Smooth muscle cell of the brain vasculature (primary cell): ENCODE measurements around the gene SYNGAP1.

ENCODE experiments used
- DNase-seq: peaks from one replicate; pipeline ENCODE4 v3.0.0-alpha.2; 2012; ENCODE audit warnings: low read depth, low spot score

SYNGAP1 gene

GRCh38 chr6:33421344-33421643 is 1.4 kb downstream of the SYNGAP1 start:
- DNase-seq = no peak

- DNase-seq = no peak
Observed at GRCh38 chr6:33423777-33424176, 3.9 kb downstream of the SYNGAP1 start.

- DNase-seq = no peak
Observed at GRCh38 chr6:33424855-33425667, 5.2 kb downstream of the SYNGAP1 start.

DNA sequence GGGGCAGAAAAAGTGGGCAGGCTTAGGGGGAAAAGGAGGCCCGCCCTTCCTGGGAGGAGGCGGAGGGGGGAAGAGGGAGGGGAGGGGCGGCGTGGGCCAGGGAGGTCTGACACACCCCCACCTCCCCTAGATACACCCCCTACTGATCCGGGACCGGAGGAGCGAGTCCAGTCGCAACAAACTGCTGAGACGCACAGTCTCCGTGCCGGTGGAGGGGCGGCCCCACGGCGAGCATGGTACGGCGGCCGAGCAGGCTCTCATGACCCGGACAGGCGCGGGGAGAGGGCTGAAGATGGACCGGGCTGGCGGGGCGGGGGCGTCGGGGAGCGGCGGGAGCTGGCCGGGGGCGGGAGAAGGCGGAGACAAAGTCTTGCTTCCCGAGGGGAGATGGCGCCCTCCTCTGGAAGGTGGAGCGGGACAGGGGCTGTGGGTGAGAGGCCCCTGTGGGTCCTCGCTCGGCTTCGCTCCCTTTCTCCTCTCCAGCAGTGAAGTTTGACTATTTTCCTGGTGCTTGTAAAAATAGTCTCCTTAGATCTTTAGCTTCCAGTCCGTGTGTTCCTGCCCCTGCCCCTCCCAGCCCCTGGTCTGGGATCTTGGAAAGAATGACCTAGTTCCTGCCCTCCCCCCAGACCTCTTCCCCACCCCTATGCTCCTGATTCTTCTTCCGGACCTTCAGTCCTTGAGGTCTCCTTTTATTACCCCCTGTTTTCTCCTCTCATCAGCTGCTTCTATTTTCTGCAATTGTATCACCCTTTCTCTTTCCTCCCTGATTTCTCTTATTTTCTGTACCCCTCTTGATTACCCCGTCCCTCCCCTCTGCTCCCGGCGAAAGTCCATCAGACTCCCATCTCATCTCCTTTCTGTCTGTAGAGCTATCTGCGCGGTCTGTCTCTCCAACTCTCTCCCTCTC is 6.1 kb downstream of the SYNGAP1 start:
- peak; percentile 51 for DNase-seq

DNA sequence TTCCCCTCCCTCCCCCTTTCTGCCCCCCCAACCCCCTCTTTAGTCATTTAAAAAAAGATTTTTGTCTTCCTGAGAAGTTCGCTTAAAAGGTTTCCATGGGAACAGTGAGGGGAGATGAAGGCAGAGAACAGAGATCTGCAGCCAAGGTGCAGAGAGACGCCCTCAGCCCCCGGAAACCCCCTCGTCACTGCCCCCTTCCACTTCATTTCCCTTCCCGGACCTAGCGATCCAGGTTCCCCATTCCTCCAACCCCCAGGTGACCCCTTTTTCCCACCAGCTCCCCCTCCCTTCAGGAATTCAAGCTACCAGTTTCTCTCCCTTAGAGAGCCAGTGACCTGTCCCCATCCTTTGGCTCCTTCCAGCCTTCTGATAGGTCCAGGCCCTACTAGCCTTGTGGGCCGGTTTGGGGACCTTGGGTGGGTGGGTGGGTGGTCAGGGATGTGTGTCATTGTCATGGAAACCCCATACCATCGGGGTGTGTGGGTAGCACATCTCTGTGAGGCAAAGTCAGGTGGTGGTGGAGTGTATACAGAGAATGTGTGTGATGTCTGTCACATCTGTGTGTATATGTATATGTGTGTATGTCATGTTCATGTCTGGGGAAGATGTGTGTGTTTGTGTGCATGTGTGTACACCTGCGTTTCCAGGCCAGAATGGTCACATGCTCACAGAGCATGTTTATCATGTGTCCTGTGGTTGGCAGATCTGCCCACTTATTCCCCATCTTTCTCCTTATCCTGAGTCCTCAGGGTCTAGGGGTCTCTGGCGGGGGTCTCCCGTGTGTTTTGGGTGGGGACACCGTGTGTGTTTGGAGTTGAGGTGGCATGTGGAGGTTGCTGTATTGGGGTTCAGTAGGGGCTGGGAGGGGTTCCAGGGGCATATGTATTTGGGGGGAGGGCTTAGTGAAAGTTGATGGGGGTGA is 7.0 kb downstream of the SYNGAP1 start:
- DNase-seq = no peak

- no peak for DNase-seq
Observed at GRCh38 chr6:33427585-33428223, 7.8 kb downstream of the SYNGAP1 start.

GRCh38 chr6:33428224-33428965 is 8.5 kb downstream of the SYNGAP1 start:
- no peak for DNase-seq

DNA sequence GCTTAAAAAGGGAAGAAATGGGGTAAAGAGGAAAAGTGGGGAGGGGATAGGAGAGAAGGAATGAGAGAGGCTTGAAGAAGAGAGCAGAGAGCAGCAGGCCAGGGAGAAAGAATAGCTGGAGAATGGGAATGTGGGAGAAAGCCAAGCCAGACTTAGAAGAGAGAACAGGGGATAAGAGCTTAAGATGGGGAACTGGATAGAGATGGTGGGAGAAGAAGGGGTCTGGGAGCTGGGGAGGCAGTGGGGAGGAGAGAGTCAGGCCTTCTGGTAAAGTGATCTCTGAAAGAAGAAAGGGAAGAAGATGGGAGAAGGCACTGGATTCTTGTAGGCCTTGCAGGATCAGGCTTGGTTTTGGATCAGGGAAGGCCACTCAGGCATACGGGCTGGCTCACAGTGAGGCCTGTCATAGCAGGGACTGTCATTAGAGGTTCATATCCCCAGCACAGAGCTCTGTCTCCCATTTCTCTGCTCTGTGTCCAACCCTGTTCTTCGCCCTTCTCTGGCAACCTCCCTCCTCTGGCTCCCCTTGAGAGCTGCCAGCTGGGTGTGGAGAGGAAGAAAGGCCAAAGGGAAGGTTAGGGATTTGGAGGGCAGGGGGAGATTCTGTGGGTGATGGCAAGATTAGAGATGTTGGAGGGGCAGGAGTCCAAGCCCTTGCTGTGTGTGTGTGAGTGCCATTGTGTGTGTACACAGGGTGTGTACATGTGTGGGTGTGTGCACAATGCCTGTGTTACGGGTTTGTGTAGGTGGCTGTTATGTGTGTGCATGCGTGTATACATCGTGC is 9.3 kb downstream of the SYNGAP1 start:
- no peak for DNase-seq

- no peak for DNase-seq
Observed at GRCh38 chr6:33429750-33430052, 9.8 kb downstream of the SYNGAP1 start.

DNA sequence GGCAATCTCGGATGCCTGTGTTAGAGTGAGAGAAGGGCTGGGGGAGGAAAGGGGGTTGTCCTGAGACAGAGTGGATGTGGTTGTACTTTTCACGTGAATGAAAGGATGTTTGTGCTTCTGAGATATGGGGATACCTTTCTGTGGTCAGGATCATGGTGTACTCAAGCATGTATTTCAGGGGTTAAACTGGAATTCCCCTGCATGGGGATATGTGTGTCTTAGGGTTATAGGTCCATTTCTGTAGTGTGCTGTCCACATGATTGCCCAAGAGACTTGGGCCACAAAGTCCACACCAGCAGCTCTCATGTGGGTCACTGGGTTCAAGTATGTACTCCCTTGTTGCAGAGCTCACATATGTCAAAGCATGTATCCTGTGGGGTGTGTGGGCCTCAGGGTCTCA is 10.5 kb downstream of the SYNGAP1 start:
- DNase-seq = no peak

- DNase-seq = no peak
Observed at GRCh38 chr6:33430991-33431879, 11.4 kb downstream of the SYNGAP1 start.

DNA sequence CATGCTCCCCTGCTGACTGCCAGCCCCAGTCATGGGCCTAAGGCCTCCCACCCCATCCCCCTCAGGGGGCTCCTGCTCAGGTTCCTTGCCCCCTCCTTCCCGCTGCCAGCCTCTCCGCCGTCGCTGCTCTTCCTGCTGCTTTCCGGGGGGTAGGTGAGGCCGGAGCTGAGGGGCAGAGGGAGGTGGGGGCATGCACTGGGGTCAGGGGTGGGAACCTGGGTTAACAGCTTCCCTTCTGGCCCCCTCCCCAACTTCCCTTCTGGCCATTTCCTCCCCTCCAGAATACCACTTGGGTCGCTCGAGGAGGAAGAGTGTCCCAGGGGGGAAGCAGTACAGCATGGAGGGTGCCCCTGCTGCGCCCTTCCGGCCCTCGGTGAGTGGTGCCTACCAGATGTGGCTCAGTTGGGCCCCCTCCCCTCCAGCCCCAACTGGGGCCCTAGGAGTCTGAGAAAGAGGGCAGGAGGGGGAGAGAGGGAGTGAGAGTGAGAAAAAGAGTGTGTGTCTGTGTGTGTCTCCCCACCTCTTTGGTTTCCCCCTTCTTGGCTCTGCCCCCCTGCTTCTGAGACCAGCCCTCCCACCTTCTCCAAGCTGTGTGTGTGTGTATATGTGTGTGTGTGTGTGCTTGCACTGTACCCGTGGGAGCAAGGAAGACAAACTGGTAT is 12.1 kb downstream of the SYNGAP1 start:
- DNase-seq = no peak

DNA sequence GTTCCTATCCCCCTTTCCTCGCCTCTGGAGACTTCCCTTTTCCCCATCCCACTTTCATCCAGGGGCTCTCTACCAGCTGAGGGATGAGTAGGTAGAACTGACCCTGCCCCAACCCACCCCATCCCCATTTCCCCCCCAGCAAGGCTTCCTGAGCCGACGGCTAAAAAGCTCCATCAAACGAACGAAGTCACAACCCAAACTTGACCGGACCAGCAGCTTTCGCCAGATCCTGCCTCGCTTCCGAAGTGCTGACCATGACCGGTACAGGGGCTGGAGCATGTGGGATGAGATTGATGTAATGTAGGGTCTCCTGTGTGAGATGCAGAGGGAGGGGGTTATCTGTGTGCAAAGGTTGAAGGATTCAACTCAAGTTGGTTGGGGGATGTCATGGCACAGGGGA is 12.7 kb downstream of the SYNGAP1 start:
- no peak for DNase-seq

GRCh38 chr6:33433001-33433543 is 13.2 kb downstream of the SYNGAP1 start:
- DNase-seq = no peak

GRCh38 chr6:33433544-33434191 is 13.8 kb downstream of the SYNGAP1 start:
- DNase-seq = no peak

- DNase-seq = no peak
Observed at GRCh38 chr6:33434961-33435360, 15.1 kb downstream of the SYNGAP1 start.

DNA sequence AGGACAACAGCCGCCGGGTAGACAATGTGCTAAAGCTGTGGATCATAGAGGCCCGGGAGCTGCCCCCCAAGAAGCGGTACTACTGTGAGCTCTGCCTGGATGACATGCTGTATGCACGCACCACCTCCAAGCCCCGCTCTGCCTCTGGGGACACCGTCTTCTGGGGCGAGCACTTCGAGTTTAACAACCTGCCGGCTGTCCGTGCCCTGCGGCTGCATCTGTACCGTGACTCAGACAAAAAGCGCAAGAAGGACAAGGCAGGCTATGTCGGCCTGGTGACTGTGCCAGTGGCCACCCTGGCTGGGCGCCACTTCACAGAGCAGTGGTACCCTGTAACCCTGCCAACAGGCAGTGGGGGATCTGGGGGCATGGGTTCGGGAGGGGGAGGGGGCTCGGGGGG is 17.8 kb downstream of the SYNGAP1 start:
- DNase-seq = no peak
